ENCODE results near the gene LRRN4. TPM values are rescaled to one million over a fixed set of nuclear protein-coding genes. Genes with fewer than 3 reads are reported as not detected.

Gene LRRN4
- total RNA-seq, 2 donors from 2014 or later: 1.6 to 7.6 TPM

DNA sequence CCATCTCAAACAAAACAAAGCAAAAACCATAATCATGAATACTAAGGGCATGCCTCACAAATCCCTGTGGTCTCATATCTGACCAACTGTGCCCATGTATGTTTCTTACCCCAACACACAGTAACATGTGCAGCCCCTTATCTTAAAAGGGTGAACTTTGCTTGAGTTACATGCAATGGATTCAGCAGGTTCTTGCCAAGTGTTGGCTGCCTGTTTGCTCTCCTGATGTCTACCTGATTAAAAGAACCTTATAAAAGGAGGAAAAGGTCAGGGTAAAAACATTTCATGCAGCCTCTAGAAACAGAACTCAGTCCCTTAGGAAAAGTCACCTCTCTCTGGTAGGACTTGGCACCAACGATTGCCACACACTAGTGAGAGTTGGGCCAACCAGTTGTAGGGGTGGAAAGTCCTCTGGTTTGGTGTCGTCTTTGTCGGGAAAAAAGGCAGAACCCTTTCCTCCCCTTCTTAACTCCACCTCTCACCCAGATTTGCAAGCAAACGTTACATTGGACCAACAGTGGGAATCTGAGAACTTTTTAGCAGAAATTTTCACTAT lies 14.0 kb upstream of the LRRN4 start:
- H3K4me1 ChIP-seq (ENCODE audit: control insufficient read depth, insufficient read depth, low read length): no peaks in the 10 kb centered on the region
- WGBS, 2 experiments (ENCODE audit: insufficient coverage in 1 of 2, insufficient read length in 1 of 2): 94% methylated on average over 3 of the region's 4 CpGs; no CpG with 5 or more reads in 1 of the 2 experiments
- H3K4me1 Mint-ChIP-seq: no peaks in the 10 kb centered on the region
- no peaks in the 10 kb centered on the region for H3K36me3 ChIP-seq (ENCODE audit: control insufficient read depth, insufficient read depth, low read length)
- H3K27me3 Mint-ChIP-seq (ENCODE audit: insufficient read depth): no peaks in the 10 kb centered on the region
- H3K27ac Mint-ChIP-seq: no peak overlapping the region
- H3K27ac ChIP-seq (ENCODE audit: low read depth, low read length): no peak overlapping the region
- no peak overlapping the region for H3K4me3 ChIP-seq (ENCODE audit: low read length)
- H3K9me3 Mint-ChIP-seq: no peaks in the 10 kb centered on the region
- no peak for DNase-seq
- H3K36me3 Mint-ChIP-seq (ENCODE audit: low read depth): no peaks in the 10 kb centered on the region
- no peaks in the 10 kb centered on the region for H3K27me3 ChIP-seq (ENCODE audit: control insufficient read depth, insufficient read depth, low read length, poor library complexity, severe bottlenecking)
- TF ChIP-seq, protein P1, sequence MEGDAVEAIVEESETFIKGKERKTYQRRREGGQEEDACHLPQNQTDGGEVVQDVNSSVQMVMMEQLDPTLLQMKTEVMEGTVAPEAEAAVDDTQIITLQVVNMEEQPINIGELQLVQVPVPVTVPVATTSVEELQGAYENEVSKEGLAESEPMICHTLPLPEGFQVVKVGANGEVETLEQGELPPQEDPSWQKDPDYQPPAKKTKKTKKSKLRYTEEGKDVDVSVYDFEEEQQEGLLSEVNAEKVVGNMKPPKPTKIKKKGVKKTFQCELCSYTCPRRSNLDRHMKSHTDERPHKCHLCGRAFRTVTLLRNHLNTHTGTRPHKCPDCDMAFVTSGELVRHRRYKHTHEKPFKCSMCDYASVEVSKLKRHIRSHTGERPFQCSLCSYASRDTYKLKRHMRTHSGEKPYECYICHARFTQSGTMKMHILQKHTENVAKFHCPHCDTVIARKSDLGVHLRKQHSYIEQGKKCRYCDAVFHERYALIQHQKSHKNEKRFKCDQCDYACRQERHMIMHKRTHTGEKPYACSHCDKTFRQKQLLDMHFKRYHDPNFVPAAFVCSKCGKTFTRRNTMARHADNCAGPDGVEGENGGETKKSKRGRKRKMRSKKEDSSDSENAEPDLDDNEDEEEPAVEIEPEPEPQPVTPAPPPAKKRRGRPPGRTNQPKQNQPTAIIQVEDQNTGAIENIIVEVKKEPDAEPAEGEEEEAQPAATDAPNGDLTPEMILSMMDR (conservative IDR thresholded peaks at IDR 0.05): no peak
- H3K9ac ChIP-seq (ENCODE audit: extremely low read depth, low read length, poor library complexity, severe bottlenecking): no peak overlapping the region
- H3K9me3 ChIP-seq (ENCODE audit: control insufficient read depth, low read length): no peaks in the 10 kb centered on the region
- H3K4me3 Mint-ChIP-seq: no peak overlapping the region

DNA sequence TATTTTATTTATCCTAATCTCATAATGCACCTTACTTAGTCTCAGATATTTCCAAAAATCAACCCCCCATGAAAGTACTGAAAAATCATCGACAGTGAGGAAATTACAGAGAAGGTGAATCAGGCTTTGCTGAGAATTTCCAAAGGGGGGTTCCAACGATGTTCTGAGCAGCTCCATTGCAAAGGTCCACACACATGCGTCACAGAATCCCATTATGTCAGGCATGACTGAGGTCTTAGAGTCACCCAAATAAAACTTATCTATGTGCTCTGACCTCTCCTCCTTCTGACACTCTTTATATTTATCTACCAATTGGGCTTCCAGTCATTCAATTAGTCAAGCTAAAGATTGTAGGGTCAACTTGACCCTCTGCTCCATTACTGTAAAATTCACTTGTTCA lies 12.7 kb upstream of the LRRN4 start:
- Mint-ChIP-seq H3K4me3 (no peak overlapping the region), H3K36me3 (ENCODE audit: low read depth) (no peaks in the 10 kb centered on the region), H3K4me1 (peaks cover 5% of the 10 kb centered on the region), H3K9me3 (no peaks in the 10 kb centered on the region), H3K27me3 (ENCODE audit: insufficient read depth) (no peaks in the 10 kb centered on the region), H3K27ac (no peak overlapping the region)
- Histone ChIP-seq H3K27ac (ENCODE audit: low read depth, low read length) (no peak overlapping the region), H3K36me3 (ENCODE audit: control insufficient read depth, insufficient read depth, low read length) (no peaks in the 10 kb centered on the region), H3K27me3 (ENCODE audit: control insufficient read depth, insufficient read depth, low read length, poor library complexity, severe bottlenecking) (no peaks in the 10 kb centered on the region), H3K9me3 (ENCODE audit: control insufficient read depth, low read length) (no peaks in the 10 kb centered on the region), H3K9ac (ENCODE audit: extremely low read depth, low read length, poor library complexity, severe bottlenecking) (no peak overlapping the region), H3K4me1 (ENCODE audit: control insufficient read depth, insufficient read depth, low read length) (no peaks in the 10 kb centered on the region), H3K4me3 (ENCODE audit: low read length) (no peak overlapping the region)
- no peak for DNase-seq
- TF ChIP-seq, protein P1 (conservative IDR thresholded peaks at IDR 0.05): no peak
- 95 to 98% methylated on average over 3 of the region's 3 CpGs for WGBS, 2 experiments (ENCODE audit: insufficient coverage in 1 of 2, insufficient read length in 1 of 2)

DNA sequence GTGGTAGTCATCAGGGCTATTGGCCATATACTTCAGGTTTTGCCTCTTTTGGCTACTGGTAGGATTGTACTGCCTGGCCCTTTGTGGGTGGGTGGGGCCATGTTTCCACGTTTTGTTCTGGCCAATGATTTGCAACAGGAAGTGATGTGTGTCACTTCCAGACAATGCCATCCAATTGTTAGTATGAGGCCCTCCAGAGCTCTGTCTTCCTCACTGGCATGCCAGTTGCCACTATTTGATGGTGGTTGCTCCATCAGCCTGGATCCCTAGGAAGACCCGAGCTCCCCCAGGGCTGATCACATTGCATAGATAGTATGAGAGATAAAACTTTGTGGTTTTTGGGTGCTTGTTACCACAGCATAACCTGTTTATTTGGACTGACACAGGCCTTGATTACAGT lies 7.7 kb upstream of the LRRN4 start:
- Mint-ChIP-seq H3K4me3 (no peak overlapping the region), H3K27ac (no peak overlapping the region), H3K36me3 (ENCODE audit: low read depth) (no peaks in the 10 kb centered on the region), H3K4me1 (peaks cover 26% of the 10 kb centered on the region), H3K9me3 (no peaks in the 10 kb centered on the region), H3K27me3 (ENCODE audit: insufficient read depth) (no peaks in the 10 kb centered on the region)
- TF ChIP-seq, protein P1 (conservative IDR thresholded peaks at IDR 0.05): no peak
- Histone ChIP-seq H3K36me3 (ENCODE audit: control insufficient read depth, insufficient read depth, low read length) (no peaks in the 10 kb centered on the region), H3K9ac (ENCODE audit: extremely low read depth, low read length, poor library complexity, severe bottlenecking) (no peak overlapping the region), H3K27me3 (ENCODE audit: control insufficient read depth, insufficient read depth, low read length, poor library complexity, severe bottlenecking) (no peaks in the 10 kb centered on the region), H3K27ac (ENCODE audit: low read depth, low read length) (no peak overlapping the region), H3K4me3 (ENCODE audit: low read length) (no peak overlapping the region), H3K4me1 (ENCODE audit: control insufficient read depth, insufficient read depth, low read length) (peaks cover 9% of the 10 kb centered on the region), H3K9me3 (ENCODE audit: control insufficient read depth, low read length) (no peaks in the 10 kb centered on the region)
- WGBS, 2 experiments (ENCODE audit: insufficient coverage in 1 of 2, insufficient read length in 1 of 2): 79 to 100% methylated on average over 1 to 2 of the region's 2 CpGs
- peak; percentile 29 for DNase-seq
